ENCODE measurements around the gene KDM6A.
"Not testable (repeated sequence)": the region's sequence is repeated elsewhere in the genome, so short reads cannot be mapped to it uniquely, and the experiment has no call there.

KDM6A gene

DNA sequence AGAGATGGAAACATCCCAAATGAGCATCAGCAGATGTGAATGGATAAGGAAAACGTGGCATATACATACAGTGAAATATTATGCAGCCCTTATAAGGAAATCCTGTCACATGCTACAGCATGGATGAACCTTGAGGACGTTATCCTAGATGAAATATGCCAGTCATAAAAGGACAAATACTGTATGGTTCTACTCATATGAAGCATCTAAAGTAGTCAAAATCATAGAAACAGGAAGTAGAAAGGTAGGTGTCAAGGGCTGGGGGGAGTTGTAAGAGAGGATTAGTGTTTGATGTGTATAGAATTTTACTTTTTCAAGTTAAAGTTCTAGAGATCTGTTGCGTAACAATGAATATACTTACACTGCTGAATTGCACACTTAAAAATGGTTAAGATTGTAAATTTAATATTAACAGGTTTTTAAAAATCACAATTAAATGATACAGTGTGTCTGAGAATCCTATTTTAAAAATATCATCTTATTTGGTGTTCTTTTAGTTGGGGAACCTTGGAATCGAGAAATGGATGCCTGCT lies 58.5 kb downstream of the KDM6A start:
- no peak for DNase-seq

DNA sequence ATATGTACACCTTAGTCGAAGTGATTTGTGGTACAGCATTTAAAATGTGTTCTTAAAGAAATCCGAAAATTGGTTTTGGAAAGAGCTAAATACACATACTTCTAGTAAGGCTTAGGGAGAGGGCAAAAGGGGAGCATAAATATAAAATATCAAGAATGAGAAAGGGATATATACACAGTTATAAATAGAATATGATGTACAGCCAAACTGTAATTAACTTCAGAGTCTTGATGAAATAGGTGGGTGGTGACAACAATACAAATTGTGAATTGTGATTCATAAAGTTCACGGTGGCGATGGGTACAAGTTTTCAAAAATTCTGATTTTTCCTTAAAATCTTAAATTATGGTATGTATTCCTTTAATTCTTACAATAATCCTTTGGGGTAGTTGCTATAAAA lies 62.2 kb downstream of the KDM6A start:
- no peak for DNase-seq

GRCh38 chrX:44935640-44936039 lies 62.7 kb downstream of the KDM6A start:
- DNase-seq, result no peak

DNA sequence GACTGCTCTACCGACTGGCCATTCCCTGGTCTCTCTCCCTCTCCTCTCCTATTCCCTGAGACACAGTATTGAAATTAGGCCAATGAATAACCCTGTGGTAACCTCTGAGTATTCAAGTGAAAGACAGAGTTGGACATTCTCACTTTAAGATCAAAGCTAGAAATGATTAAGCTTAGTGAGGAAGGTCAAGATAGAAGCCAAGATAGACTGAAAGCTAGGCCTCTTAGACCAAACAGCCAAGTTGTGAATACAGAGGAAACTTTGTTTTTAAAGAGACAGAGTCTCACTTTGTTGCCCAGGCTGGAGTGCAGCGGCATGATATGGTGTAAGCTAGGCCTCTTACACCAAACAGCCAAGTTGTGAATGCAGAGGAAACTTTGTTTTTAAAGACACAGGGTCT lies 64.6 kb downstream of the KDM6A start:
- DNase-seq, result no peak

GRCh38 chrX:44938111-44938510 lies 65.1 kb downstream of the KDM6A start:
- DNase-seq, result no peak

DNA sequence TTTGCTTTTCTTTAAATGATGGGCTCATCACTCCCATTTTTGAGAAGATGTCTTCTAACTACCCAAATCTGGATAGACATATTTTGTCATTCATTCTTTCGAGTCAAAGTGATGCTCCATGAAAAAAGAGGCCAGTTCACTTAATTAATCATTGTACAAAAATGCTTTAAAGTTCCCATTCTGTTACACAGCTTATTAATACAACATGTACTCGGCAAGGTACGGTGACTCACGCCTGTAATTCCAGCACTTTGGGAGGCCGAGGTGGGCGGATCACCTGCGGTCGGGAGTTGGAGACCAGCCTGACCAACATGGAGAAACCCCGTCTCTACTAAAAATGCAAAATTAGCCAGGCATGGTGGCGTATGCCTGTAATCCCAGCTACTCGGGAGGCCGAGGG lies 67.6 kb downstream of the KDM6A start:
- DNase-seq, result not testable (repeated sequence)

DNA sequence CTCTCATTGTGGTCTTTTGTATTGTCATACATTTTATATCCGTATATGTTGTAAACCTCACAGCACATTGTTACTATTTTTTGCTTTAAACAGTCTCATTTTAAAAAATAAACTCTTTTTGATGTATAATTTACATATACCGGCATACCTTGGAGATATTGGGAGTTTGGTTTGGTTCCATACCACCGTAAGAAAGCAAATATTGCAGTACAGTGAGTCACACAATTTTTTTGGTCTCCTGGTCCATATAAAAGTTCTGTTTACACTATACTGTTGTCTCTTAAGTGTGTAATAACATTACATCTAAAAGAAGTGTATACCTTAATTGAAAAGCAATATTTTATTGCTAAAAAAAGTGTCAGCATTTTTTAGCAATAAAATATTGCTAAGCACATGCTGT lies 70.0 kb downstream of the KDM6A start:
- no peak for DNase-seq

- no peak for DNase-seq
These were observed 71.9 kb downstream of the KDM6A start for GRCh38 chrX:44944894-44945293.

DNA sequence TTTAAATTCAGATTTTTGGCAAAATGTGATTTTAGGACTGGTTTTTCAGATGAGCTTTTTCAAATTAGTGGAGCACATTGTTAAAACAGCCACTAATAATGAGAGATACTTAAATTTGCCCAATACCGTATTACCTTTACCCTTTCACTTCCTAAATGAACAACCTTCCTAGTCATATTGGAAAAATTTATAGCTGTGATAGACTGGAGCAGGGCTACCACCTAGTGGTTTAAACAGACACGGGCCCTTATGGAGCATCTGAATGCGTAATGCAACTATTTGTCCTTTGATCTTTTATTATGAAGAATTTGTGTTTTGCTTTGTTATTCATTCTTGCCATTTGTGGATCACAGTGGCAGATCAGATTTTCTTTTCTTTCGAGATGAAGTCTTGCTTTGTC lies 72.7 kb downstream of the KDM6A start:
- DNase-seq, result no peak

DNA sequence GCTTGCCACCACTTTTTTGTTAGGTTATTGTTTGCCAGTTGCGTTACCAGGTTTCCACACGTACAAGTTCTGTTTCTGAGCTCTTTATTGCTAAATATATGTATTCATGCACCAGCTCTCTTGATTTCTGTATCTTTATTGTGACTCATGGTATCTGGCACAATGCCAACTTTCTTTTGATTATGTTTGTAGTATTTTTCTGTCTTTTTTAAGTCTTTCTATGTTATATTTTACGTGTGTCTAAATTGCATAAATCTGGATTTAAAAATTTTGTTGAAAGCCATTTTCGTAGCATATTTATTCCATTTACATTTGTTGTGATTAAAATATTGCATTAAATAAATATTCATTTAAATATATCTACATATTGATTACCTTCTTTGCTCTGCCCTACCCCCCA lies 73.8 kb downstream of the KDM6A start:
- DNase-seq, result no peak

DNA sequence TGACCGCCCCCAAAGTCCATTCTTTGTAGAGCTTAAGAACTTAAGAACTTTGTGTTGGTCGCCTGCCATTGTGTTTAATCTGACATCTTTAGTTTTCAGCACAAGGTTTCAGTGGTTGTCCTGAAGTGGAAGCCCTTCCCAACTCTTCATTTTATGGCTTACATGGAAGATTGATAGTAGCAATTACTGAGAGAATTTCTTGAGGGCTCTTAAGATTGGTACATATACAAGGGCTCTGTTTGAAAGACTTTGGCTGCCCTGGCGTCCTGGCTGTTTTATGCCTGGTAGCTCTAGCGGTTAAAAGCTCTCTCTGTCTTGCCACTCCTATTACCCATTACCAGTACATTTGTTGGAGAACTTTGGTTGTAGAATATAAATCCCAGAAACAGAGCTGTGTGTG lies 75.0 kb downstream of the KDM6A start:
- no peak for DNase-seq

GRCh38 chrX:44948406-44948805 lies 75.4 kb downstream of the KDM6A start:
- no peak for DNase-seq

GRCh38 chrX:44949125-44949524 lies 76.1 kb downstream of the KDM6A start:
- DNase-seq, result no peak

- not testable (repeated sequence) for DNase-seq
These were observed 77.7 kb downstream of the KDM6A start for GRCh38 chrX:44950471-44951366.

DNA sequence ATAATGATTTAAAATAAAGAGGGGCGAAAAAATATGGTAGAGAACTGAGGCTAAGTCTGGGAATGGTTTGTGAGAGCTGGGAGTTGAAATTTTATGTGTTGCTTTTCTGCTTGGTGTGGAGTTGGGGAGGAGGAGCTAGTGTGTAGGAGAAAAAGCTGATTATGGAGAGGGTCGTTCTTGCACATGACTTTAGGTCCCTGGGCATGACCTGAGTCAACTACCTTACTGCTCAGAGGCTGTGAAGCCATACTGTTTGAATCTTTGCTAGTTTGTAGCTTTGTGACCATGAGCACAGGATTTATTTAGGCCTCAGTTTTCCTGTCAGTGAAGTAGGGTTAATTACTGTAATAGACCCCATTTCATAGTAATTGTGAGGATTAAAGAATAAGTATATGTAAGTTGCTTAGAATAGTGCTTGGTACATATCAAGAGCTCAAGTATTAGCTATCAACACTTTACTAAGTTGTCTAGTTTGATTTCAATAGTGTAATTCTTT lies 78.6 kb downstream of the KDM6A start:
- no peak for DNase-seq

GRCh38 chrX:44952329-44953027 lies 79.5 kb downstream of the KDM6A start:
- no peak for DNase-seq

DNA sequence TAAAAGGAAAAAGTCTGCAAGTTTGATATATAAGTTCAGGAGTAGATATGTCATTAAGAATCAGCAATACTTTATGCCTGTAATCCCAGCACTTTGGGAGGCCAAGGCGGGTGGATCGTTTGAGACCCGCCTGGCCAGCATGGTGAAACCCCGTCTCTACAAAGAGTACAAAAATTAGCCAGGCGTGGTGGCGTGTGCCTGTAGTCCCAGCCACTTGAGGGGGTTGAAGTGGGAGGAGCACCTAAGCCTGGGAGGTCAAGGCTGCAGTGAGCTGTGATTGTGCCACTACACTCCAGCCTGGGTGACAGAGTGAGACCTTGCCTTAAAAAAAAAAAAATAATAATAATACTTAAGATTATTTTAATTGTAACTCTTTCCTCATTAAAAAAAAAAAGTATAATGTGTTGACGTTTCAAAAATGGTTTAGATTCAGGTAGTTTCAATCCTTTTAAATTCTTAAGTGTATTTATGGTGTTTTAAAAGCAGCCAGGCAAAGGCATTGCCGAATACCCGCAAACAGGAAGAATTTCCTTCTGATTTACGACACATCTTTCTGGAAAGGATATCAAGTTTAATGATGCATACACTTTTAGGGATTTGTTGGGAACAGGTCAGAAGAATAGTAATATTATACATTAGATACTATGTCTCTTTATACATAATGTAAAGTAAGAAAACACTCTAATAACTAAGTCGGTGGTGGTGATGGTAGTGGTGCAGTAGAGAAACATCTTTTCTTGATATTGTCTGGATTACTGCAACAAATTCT lies 80.9 kb downstream of the KDM6A start:
- no peak for DNase-seq

- no peak for DNase-seq
These were observed 81.6 kb downstream of the KDM6A start for GRCh38 chrX:44954562-44954961.

GRCh38 chrX:44957848-44958247 lies 84.9 kb downstream of the KDM6A start:
- DNase-seq, result no peak

- DNase-seq, result no peak
These were observed 85.5 kb downstream of the KDM6A start for GRCh38 chrX:44958480-44958879.

DNA sequence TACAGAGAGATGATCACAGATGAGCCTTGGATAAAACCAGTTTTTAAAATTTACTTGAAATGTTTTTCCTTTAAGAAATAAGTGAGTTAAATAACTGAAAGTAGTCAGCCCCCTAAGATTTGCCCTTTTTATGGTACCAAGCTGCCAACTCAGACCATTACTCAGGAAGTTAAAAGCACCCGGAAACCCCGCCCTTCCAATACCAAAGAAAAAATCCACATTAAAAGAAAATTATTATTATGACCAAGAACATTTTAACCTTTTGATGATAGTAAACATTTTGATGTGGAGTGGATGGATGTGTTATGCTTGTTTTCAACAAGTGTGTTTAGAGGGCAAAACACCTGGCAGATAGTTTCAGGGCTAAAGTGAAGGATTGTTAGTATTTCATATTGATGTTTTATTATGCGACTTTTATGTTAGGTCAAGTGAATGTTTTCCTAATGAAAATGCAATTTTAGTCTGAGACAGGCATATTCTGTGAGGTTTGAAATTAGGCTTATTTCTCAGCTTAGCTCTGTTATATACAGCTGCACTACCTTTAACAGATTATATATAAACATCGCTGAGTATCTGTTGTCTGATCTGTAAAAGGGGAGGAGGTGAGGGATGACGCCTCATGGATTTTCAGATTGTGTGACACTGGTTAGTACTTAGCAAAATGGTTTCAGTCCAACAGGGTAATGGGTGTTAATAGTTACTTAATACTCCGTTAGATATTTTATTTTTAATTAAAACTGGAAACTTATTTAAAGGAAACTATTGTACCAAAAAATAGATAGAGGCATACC lies 89.0 kb downstream of the KDM6A start:
- DNase-seq, result no peak

GRCh38 chrX:44962944-44963343 lies 90.0 kb downstream of the KDM6A start:
- no peak for DNase-seq

Measured in stimulated activated CD4-positive, alpha-beta T cell treated with anti-CD3 and anti-CD28 coated beads, Interleukin-4, amount 100 ng/mL, for 1 hour (primary cell).